Measurements from ENCODE around the gene LYVE1.

- TF ChIP-seq ZNF740 (CRISPR knock-in tag; IDR thresholded peaks at IDR 0.05) (no peak), ISL2 (CRISPR knock-in tag; IDR thresholded peaks at IDR 0.05) (no peak), ZBTB43 (CRISPR knock-in tag; conservative IDR thresholded peaks at IDR 0.05) (no peak), MYC (CRISPR knock-in tag; IDR thresholded peaks at IDR 0.05; ENCODE audit: borderline replicate concordance) (no peak), ZNF660 (CRISPR knock-in tag; IDR thresholded peaks at IDR 0.05; ENCODE audit: borderline replicate concordance, low read depth) (no peak), ZNF431 (CRISPR knock-in tag; IDR thresholded peaks at IDR 0.05; ENCODE audit: borderline replicate concordance, low read depth) (no peak), HCFC1 (IDR thresholded peaks at IDR 0.05; ENCODE audit: low read depth, low read length) (no peak), SOX5 (CRISPR knock-in tag; IDR thresholded peaks at IDR 0.05; ENCODE audit: borderline replicate concordance) (no peak), ZBTB26 (CRISPR knock-in tag; IDR thresholded peaks at IDR 0.05; ENCODE audit: borderline replicate concordance) (no peak), CTCF (CRISPR knock-in tag; IDR thresholded peaks at IDR 0.05) (no peak), RAD21 (CRISPR knock-in tag; IDR thresholded peaks at IDR 0.05) (no peak), PHF21A (CRISPR knock-in tag; IDR thresholded peaks at IDR 0.05) (no peak)
These were observed 33.9 kb upstream of the LYVE1 start for GRCh38 chr11:10602366-10602765.

Measured in HepG2 (cell line).